Measurements from ENCODE around the gene SDHA.
"Not testable (repeated sequence)": the region's sequence is repeated elsewhere in the genome, so short reads cannot be mapped to it uniquely, and the experiment has no call there.

SDHA gene

DNA sequence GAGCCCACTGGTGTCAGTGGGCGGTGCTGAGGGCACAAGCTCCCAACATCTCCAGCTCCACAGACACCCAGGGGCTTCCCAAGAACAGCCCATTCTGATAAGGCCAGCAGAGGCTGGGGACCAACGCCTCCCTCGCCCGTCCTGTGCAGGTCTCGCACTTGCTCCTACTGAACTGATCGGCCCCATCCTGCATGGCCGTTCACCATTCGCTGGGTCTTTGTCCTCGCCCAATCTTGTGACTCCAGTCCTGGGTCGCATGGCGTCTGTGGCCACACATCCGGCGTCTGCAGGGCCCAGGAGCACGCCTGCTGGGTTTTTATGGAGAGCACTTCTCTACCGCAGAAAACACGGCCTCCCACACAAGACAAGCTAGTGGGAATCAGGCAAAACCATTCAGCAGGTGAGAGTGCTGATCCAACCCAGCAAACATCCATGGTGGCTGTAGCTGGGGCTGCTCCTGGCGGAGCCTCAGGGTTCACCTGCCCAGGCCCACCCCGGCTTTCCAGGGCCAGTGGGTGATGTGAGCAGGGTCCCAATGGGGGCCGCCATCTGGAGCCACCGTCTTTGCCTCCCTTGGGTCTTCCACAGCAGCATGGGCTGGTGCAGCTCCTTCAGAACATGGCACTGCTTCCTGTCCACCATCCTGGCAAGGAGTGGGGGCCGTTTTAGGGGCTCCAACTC, 19.5 kb upstream of the SDHA start:
- no peak for DNase-seq

DNA sequence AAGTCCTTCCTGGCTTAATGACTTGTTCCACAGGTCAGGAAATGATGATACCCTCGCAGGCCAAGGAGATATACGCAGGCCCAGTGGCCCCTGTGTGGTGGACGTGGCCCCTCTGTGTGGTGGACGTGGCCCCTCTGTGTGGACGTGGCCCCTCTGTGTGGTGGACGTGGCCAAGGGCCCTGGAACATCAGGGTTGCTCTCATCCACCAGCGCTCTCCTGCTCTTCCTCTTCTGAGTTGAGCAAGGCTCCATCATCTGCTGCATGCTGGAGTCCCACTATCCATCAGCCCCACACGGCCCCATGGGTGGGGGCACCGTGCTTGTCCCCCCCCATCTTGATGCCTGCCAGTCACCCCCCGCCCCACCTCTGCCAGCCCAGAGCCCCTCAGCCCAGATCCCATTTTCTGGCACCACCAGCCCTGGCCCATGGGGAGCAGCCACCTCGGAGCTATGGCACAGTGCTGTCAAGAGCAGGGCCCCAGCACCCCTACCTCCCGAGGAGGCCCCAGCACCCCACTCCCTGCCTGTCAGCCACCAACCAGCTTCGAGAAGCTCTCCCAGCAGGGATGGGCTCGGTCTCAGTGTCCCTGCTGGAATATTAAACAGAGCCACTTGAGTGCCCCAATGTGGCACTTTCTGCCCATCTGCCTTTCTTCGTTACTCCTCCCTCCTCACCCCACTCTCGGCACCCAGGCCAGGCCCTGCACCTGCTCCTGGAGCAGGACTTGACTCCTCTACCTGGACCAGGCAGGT, 18.7 kb upstream of the SDHA start:
- DNase-seq: no peak

DNA sequence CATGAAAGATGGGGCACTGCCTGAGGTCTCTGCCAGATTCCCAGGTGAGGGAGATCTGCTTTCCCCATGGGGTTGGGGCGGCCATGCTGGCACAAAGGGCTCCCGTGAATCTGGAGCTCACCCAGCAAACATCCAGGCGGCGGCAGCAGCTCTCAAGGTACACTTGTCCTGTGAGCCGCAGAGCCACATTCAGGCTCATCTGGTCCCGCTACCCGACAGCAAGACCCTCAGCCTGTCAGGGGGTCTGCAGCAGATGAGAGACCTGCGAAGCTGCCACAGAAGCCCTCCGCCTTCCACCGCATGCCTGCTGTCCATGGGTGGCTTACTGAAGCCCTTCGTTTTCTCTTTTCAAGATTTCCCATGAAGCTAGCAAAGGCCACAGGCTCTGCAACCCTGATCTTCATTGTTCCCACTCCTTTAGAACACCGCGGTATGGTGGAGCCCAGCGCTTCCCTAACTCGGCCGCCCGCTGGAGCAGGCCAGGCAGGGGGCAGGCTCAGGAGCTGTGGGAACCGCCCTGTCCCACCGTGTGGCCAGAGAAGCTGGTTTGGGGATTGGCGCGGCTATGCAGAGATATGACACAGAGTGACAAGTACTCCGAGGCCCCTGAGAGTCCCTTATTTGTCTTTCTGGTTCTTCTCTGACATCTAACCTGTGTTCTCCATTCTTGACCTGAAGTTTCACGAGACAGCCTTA, 18.0 kb upstream of the SDHA start:
- DNase-seq: no peak

DNA sequence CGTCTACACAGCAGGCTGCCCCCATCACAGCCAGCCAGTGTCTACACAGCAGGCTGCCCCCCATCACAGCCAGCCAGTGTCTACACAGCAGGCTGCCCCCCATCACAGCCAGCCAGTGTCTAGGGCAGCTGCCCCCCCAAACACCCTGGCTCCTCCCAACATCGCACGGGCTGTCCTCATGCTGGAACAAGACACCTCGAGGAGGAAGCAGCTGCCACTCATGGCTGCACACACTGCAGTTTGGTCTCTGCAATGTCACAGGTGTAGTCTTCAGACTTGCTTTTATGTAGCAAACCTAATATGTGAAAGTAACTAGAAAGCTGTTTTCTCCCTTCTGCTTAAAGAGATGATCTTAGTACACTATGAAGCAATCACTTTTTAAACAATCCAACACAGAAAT, 17.1 kb upstream of the SDHA start:
- no peak for DNase-seq

DNA sequence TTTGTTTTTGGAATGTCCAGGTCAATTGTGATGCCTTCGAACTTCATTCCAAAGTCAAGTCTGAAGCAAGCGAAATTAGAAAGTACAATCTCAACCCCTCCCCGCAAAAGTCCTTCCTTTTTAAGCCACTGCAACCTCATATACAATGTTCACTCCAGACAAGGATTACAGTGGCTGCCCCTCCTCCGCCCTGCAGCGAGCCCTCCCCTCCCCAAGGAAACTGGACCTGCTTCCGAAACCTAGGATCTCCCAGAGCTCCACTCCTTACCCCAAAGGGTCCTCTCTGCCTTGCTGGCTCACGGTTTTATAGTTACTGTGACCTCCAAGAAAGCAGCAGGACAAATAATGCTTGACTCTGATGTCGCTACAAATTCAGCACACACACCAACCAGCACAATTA, 16.4 kb upstream of the SDHA start:
- no peak for DNase-seq

DNA sequence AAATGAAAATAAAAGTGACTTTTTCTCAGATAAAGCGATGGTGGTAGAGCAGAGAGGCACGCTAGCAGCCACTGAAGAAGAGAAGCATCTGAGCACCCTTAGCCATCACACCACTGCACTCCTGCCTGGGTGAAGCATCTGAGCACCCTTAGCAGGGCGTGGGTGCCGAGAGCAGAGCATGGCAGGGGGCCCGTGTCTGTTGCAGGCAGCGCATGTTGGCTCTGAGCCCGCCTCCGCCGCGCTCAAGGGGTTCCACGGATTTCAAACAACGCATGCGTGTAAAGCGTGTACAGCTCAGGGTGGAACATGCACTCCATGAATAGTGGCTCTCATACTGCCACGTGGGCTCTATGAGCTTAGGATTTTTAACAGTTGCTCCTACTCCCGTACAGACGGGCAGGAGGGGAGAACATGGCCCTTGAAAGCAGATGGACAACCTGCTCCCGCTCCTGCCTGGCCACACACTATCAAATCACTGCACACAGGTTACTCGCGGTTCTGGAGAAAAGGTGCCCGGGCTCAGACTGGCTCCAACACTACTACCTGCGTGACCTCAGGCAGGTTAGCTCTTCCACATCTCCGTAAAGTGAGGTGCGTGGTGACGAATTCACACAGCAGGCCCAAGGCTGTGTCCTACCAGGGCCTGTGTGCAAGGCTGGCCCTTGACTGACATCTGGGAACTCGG, 14.7 kb upstream of the SDHA start:
- no peak for DNase-seq

DNA sequence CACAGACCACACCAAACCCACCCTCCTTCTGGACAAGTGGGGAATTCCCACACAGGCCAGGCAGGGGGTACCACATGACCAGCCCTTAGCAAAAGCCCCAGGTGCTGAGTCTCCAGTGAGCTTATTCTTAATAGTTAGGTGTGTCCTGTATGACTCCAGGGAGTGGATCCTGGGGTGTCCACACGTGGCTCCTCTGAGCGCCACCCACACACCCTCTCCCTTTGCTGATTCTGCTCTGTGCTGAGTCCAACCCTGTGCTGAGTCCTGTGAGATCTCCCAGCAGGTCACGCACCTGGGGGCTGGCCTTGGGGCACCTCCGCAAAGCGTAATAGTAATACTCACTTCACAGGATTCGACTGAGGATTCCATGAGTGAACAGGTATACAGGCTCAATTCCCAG, 14.1 kb upstream of the SDHA start:
- no peak for DNase-seq

DNA sequence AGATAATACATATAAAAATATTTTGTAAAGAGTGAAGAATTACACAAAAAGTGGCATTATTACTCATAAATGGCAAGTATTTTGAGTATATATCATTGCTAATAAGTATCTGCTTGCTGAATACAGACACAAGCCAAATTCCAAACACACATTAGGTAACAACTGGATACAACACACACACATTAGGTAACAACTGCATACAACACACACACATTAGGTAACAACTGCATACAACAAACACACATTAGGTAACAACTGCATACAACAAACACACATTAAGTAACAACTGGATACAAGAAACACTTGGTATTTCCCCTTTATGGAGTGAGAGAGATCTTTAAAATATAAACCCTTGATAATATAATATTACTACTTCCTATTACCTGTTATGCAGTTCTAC, 13.7 kb upstream of the SDHA start:
- no peak for DNase-seq

DNA sequence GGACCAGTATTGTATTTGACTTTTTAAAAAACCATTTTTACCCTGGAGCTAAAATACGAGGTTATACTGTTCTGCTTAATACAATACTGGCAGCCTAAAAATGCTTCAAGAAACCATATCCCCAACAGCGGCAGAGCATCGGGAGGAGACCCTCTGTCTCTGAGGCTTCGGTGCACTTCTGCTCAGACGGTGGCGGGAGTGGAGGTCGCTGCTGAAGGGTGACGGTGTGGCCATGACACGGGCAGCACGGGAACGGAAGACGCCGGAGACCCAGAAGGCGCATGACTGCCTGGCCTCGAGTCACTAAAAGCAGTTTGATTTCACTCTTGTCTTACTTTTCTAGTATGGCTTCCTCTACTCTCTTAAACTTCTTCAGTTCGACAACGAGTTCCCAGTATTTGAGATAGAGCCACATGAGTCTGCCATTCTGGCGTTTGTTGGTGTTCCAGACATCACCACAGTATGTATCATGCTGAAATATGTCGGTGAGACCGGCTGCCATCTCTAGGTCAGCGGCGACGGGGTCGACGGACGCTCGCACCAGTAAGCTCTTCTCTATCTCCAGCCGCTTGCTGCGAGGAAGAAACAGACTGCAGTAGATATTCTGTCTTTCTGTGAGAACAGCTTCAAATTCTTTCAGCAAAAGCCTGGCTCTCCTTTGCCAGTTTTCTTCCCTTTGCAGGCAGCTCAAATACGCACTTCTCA, 13.0 kb upstream of the SDHA start:
- no peak for DNase-seq

DNA sequence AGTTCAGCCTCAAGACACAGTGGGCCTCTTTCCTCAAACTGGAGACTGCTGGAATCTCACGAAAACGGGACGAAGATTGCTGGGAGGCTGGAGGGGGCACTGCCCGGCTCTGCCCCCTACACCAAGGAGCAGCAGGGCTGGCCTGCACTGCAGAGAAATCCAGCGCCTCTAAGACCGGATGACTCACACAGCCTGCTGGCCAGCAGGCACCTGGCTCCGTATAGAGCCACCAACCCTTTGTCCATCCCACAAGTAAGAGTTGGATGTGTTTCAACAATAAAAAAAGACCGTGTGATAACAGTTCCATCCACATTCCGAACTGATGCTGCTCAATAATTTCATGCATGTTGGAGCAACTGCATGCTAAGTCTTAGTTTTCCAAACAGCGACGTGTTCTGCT, 11.7 kb upstream of the SDHA start:
- DNase-seq: no peak

DNA sequence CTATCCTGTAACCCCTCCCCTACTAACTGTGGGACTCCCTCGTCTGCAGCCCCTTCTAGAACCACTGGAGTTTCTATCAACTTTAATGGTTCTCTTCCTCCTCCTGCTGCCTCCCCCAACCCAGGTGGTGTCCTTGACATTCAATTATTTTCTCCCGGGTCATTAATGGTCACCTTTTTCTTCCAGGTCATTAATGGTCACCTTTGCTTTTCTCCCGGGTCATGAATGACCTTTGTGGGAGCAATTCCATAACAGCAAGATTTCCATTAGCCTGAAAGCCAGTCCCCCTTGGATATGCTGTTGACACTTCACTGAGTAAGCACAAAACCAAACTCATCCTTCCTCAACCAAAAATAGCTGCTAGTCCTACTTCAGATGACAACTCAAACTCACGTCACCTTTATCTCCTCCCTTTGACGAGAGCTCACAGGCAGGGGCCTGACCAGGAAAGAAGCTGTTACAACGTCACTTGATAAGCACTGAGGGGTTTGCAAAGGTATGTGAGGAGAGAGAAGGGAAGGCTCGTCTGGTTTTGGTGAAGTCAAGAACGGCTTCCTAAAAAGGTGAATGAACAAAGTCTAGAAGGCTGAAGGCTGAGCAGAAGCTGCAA, 11.1 kb upstream of the SDHA start:
- no peak for DNase-seq

DNA sequence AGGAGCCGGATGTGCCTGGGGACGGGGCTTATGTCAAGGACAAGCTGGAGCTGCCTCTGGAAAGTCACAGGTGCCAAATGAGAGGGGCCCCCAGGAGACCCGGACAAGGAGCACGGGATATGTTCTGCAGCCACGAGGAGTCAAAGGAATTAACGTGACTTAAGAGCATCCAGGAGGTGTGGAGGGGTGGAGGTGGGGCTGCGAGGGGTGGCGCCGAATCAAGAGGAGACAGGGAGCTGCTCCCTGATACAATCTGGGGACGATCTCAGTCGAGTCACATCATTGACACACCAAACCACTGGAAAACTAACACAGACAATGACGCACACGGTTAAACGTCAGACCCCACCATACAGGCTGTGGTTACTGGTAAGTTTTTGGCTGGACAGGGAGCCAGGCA, 10.5 kb upstream of the SDHA start:
- no peak for DNase-seq

DNA sequence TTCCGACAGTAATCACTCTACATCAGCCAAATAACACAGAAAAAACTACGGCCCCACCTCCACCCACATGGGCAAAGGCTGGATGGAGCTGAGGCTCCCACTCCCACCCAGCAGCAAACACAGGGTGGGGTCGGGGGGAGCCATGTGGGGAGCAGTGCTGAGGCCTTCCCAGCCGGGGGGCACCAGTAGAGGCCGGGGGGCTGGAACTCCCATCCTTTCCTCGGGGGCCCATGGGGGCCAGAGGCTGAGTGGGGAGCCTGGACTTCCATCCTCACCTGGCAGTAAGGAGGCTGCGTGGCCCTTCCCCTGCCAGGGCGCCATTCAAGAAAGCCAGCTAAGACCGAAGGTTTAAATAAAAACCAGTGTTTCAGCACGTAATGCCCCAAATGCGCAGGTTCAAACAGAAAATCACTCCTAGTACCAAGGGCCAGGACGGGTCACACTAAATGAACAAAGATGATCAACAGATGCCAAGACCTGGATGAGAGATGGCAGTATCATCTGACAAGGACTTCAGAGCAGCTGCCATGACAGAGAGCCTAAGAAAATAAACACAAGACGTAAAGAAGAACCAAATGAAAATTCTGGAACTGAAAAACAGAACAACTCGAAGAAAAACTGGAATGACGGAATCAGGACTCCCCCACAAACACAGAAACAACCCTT, 9.5 kb upstream of the SDHA start:
- no peak for DNase-seq

DNA sequence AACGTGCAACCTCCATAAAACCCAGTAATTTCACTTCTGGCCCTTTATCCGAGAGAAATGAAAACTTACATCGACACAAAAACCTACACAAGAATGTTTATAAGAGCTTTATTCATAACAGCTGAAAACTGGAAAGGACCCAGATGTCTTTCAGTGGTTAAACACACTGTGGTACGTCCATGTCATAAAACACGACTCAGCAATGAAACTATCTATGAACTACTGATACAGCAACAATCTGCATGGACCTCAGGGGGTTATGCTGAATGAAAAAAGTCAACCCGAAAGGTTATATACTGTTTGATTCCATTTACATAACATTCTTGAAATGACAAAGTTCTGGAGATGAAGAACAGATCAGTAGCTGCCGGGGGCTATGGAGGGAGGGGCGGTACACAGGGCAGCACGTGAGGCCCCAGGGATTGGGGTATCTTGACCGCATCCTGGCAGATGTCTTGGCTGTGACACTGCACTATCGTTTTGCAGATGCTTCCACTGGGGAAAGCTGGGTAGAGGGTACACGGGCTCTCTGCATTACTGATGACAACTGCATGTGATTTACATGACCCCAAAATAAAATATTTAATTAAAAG, 4.2 kb upstream of the SDHA start:
- DNase-seq: no peak

DNA sequence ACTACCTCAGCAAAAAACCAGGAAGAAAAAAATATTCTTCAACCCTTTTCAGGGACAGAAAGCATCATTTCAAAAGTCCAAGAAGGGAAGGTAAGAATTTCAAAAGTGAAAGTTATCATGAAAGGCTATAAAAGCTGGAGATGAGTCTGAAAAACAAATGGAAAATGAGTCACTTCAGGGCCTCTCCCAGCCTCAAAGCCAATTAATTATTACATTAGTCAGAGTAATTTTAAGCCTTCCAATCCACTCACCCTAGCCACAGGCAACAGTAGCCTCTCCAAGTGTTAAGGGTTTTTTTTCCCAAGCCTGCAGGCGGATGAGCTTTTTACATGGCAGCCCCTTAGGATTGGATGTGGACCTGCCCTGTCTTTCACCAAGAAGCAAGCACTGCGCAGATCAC, 2.9 kb upstream of the SDHA start:
- not testable (repeated sequence) for DNase-seq

DNA sequence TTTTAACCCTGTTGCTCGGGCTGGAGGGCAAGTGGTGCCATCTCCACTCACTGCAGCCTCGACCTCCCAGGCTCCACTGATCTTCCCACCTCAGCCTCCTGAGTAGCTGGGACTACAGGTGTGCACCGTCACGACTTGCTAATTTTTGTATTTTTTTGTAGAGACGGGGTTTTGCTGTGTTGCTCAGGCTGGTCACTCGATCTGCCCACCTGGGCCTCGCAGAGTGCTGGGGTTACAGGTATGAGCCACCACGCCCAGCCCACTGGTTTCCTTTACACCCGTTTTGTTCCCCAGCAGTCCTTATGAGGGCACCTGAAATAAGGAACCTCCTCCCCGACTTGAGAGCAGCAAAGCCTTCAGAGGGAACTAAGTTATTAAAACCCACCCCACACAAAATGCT, 2.0 kb upstream of the SDHA start:
- not testable (repeated sequence) for DNase-seq

DNA sequence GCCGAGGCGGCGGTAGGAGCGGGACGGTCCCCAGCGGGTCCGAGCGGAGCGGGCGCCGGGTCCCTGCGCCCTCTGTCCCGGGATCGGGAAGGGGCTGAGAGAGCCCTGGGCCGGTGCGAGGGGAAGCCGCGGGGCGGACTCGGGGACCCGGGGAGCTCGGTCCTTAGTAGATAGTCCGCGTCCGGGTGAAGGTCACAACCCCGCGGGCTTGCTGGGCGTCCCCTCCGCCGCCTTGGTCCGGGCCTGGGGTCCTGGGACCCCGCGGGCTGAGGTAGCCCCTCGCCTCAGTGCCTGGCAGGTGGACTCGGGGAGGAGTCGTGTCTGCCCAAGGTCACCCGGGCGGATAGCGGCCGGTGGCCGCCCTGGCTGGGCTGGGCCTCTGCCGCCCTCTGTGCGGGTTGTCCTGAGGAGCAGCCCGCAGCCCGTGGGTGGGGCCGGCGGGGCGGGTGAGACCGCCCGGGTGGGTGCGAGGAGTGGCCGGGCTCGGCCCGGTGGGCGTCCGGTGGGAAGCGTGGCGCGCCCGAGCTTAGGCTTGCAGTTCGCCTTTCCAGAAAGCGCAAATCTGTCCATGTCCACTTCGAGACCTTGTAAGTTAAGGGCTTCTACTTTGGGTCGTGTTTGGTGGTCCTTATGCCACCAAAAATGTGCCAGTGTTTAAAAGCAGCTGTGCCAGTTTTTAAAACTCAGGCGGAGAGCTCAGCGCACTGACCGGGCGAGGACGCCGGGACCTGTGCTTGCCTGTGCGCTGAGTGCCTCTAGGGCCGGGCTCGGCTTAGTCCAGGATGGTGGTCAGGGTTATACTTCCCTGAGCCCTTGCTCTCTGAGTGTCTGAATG, 554 bp downstream of the SDHA start:
- DNase-seq: peak; percentile 59

DNA sequence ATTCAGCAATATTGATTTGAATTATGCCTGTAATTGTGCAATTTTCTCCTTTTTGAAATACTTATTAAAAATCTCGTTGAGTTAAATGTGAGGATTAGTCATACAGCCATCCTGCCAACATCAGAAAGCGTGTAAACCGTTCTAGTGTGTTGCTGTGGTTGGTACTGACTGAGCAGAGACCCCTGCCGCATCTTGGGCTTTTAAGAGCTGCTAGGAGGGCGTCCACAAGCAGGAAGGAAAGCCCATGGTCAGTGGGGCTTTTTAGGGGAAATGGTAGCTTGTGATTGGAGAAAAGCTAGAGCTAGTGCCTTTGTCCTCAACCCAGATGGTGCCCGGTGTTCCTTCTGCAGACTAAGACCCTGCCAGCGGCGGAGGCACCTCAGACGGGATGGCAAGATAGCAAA, 1.3 kb downstream of the SDHA start:
- peak; percentile 55 for DNase-seq

DNA sequence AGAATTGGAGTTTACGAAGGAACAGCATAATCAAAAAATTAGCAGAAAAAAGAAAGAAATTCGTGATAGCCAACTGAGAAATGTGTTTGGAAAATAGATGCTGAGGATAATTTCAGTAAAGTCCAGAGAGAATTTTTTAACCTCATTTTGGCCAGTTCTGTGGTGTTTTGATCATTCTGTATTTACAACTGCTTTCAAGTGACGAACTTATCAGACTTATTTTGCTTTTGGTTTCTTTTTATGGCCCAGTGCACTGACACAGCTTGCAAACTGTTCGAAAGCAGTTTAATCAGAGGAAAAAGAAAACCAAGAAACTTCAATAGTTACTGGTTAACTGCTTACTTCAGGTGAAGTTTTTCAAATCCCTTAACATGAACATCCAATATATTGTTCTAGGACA, 1.9 kb downstream of the SDHA start:
- DNase-seq: peak; percentile 63

DNA sequence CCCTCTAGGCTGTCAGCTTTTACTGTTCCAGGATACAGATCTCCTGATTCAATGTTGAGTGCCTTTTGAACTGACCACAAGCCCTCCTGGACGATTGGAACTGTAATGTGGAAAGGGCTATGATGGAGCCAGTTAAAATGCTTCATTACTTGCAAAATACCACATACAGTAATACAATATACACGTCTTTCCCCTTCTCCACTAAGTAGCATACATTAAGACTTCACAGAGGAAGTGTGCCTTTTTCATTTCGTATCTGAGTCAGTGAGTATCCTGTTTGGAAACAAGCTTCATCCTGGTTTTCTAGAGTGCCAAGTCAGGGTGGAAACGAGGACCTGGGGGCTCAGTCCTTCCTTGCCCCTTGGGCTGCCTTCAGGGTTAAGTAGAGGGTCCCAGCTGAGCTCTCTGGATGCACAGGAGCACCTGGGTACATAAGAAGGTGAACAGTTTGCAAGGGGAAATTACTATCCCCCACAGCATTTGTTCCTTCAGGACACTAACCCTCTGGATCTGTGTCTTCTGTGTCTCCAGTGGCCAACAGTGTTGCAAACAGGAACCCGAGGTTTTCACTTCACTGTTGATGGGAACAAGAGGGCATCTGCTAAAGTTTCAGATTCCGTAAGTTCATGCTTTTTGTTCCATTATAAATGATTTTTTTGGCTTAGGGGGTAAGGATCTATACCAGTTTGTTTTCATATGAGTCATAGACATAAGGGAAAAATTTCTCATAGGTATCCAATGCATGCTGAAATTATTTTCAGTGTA, 5.0 kb downstream of the SDHA start:
- DNase-seq: not testable (repeated sequence)

All from RPMI8226 (cell line).